ENCODE results near the gene PPP2R2B. TPM values are rescaled to one million over a fixed set of nuclear protein-coding genes. Genes with fewer than 3 reads are reported as not detected.

Gene PPP2R2B
- total and polyA plus RNA-seq, 2 of the 4 experiments (the other 2 are of a cell fraction): not detected

DNA sequence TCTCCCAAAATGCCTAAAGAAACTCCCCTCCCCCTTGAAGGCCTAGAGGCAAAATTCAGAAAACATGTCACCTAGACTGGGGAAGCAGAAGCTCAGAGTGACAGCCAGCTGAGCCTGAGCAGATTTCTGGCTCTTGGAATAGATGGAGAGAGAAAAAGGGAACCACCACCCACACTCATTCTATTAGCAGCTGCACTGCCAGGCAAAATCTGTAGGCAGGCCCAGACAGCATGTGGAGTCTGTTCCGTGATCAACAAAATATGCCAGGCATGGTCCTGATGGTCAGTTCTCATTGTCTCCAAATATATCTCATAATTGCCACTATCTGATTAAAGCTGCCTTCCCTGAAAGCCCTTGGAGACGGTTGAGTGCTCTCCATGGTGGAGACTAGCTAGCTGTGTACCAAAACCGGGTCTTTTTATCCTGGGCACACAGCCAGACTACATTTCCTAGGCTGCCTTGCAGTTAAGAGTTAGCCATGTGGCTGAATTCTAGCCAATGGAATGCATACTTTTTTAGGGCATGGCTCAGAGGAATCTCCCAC, 230.8 kb downstream of the PPP2R2B start:
- H3K79me1 ChIP-seq (ENCODE audit: low read depth in 1 of 2, low read length in 2 of 2): no peaks in the 10 kb centered on the region
- H3K9me1 ChIP-seq (ENCODE audit: insufficient read depth, low read length): no peaks in the 10 kb centered on the region
- H4K8ac ChIP-seq (ENCODE audit: low read depth in 2 of 2, low read length in 2 of 2): no peak overlapping the region
- H3K14ac ChIP-seq (replicated peaks; ENCODE audit: low read depth, low read length): no peak overlapping the region
- in situ Hi-C loops (cut with MboI; ENCODE audit: low sequenced_read_pairs) (no loop called here), dilution Hi-C loops (cut with HindIII; ENCODE audit: low sequenced_read_pairs, unreplicated experiment) (no loop called here), intact Hi-C loops (cut with micrococcal nuclease) (no loop called here)
- BruUV-seq (replicated peaks): no TSS peak
- H3K56ac ChIP-seq (ENCODE audit: extremely low read depth, insufficient read depth, low read length): no peak overlapping the region
- CTCF ChIA-PET: no interaction called here
- H2BK5ac ChIP-seq (ENCODE audit: low read depth, low read length, poor library complexity, severe bottlenecking): no peak overlapping the region
- no peak overlapping the region for H2BK20ac ChIP-seq (ENCODE audit: low read depth, low read length)
- DNase-seq (no peak), ATAC-seq (ENCODE audit: low read depth) (no peak)
- no peaks in the 10 kb centered on the region for H3K36me3 ChIP-seq (ENCODE audit: control insufficient read depth, insufficient read depth, low read length)
- H4K20me1 ChIP-seq (ENCODE audit: insufficient read depth, low read length): no peaks in the 10 kb centered on the region
- no peak overlapping the region for H3K4me2 ChIP-seq (ENCODE audit: low read depth, low read length)
- POLR2A ChIA-PET (ENCODE audit: unreplicated experiment): no interaction called here
- TF ChIP-seq CTCF (conservative IDR thresholded peaks at IDR 0.05; ENCODE audit: low read depth, low read length) (no peak), RAD21 (IDR thresholded peaks at IDR 0.05; ENCODE audit: low read length) (no peak), BHLHE40 (IDR thresholded peaks at IDR 0.05; ENCODE audit: low read depth, low read length) (no peak), POLR2A (IDR thresholded peaks at IDR 0.05; ENCODE audit: low read depth, low read length) (no peak), FOS (IDR thresholded peaks at IDR 0.05; ENCODE audit: low read depth, low read length) (no peak), NFE2L2 (IDR thresholded peaks at IDR 0.05; ENCODE audit: low read depth, low read length) (no peak), MAFK (IDR thresholded peaks at IDR 0.05; ENCODE audit: low read depth, low read length) (no peak), CHD1 (IDR thresholded peaks at IDR 0.05; ENCODE audit: low read depth, low read length) (no peak), RFX5 (IDR thresholded peaks at IDR 0.05; ENCODE audit: low read depth, low read length) (no peak), USF2 (IDR thresholded peaks at IDR 0.05; ENCODE audit: low read depth, low read length) (no peak), MAZ (IDR thresholded peaks at IDR 0.05; ENCODE audit: borderline replicate concordance, low read depth, low read length) (no peak), RCOR1 (IDR thresholded peaks at IDR 0.05; ENCODE audit: insufficient replicate concordance, low read length) (no peak), SMC3 (IDR thresholded peaks at IDR 0.05; ENCODE audit: low read depth, low read length) (no peak), MXI1 (IDR thresholded peaks at IDR 0.05; ENCODE audit: borderline replicate concordance, low read depth, low read length) (no peak), CEBPB (IDR thresholded peaks at IDR 0.05; ENCODE audit: low read depth, low read length) (no peak)
- TF ChIP-seq, protein P1, sequence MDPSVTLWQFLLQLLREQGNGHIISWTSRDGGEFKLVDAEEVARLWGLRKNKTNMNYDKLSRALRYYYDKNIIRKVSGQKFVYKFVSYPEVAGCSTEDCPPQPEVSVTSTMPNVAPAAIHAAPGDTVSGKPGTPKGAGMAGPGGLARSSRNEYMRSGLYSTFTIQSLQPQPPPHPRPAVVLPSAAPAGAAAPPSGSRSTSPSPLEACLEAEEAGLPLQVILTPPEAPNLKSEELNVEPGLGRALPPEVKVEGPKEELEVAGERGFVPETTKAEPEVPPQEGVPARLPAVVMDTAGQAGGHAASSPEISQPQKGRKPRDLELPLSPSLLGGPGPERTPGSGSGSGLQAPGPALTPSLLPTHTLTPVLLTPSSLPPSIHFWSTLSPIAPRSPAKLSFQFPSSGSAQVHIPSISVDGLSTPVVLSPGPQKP (IDR thresholded peaks at IDR 0.05; ENCODE audit: borderline replicate concordance, low read depth, low read length): no peak
- H4K91ac ChIP-seq (ENCODE audit: insufficient read depth, low read depth, low read length): no peak overlapping the region
- H3K18ac ChIP-seq (ENCODE audit: low read depth, low read length): no peak overlapping the region
- no peak overlapping the region for H3K4me3 ChIP-seq (ENCODE audit: insufficient read depth, low read depth, low read length)
- no peak overlapping the region for H2AK9ac ChIP-seq (replicated peaks; ENCODE audit: low read depth, low read length, poor library complexity)
- H3K23ac ChIP-seq (ENCODE audit: low read depth, low read length): no peak overlapping the region
- H4K5ac ChIP-seq (ENCODE audit: low read depth, low read length): no peak overlapping the region
- H3K9ac ChIP-seq (ENCODE audit: low read depth, low read length): no peak overlapping the region
- H3K4me1 ChIP-seq (ENCODE audit: control insufficient read depth, insufficient read depth, low read length): no peaks in the 10 kb centered on the region
- peaks cover 2% of the 10 kb centered on the region for H3K9me3 ChIP-seq (ENCODE audit: control insufficient read depth, insufficient read depth, low read length)
- H3K27me3 ChIP-seq (ENCODE audit: control insufficient read depth, insufficient read depth, low read length): no peaks in the 10 kb centered on the region
- WGBS, 2 experiments (ENCODE audit: extremely low coverage in 2 of 2, insufficient read length in 1 of 2): 80% methylated on average over 1 of the region's 3 CpGs; no CpG with 5 or more reads in 1 of the 2 experiments
- H2AFZ ChIP-seq (replicated peaks; ENCODE audit: low read length, poor library complexity): no peak overlapping the region
- H2BK120ac ChIP-seq (ENCODE audit: low read depth, low read length): no peak overlapping the region
- no peak overlapping the region for H3K4ac ChIP-seq (ENCODE audit: low read depth, low read length)
- no peak overlapping the region for H2AK5ac ChIP-seq (ENCODE audit: low read depth, low read length)
- no peak overlapping the region for H3K27ac ChIP-seq (ENCODE audit: insufficient read depth, low read length)
- H2BK15ac ChIP-seq (ENCODE audit: low read depth, low read length): no peak overlapping the region
